ENCODE measurements around the gene GPR153. TPM values are rescaled to one million over a fixed set of nuclear protein-coding genes. Genes with fewer than 3 reads are reported as not detected.
"Not testable (repeated sequence)": the region's sequence is repeated elsewhere in the genome, so short reads cannot be mapped to it uniquely, and the experiment has no call there.

The GPR153 gene
- total and polyA plus RNA-seq, 7 donors, result 0.49 to 3.5 (median 2.2) TPM

DNA sequence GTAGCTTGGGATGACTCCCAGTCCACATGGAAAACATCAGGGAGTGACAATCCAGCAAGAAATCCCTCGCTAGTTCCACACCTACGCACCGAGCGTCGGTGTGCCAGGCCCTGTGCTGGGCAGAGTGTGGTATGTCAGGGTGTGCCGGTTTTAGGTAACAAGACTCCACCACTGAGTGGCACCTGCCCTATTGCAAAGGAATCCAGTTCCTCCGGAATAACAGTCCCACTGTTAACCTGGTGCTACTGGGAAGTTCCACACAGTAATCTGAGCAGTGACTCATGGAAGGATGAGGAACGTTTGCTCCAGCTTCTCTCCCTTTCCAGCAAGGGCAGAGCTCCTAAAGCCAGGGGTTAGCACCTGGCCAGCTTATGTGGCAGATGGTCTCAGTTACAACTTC lies 40.7 kb downstream of the GPR153 start:
- TF ChIP-seq, protein P1, sequence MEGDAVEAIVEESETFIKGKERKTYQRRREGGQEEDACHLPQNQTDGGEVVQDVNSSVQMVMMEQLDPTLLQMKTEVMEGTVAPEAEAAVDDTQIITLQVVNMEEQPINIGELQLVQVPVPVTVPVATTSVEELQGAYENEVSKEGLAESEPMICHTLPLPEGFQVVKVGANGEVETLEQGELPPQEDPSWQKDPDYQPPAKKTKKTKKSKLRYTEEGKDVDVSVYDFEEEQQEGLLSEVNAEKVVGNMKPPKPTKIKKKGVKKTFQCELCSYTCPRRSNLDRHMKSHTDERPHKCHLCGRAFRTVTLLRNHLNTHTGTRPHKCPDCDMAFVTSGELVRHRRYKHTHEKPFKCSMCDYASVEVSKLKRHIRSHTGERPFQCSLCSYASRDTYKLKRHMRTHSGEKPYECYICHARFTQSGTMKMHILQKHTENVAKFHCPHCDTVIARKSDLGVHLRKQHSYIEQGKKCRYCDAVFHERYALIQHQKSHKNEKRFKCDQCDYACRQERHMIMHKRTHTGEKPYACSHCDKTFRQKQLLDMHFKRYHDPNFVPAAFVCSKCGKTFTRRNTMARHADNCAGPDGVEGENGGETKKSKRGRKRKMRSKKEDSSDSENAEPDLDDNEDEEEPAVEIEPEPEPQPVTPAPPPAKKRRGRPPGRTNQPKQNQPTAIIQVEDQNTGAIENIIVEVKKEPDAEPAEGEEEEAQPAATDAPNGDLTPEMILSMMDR (IDR thresholded peaks at IDR 0.05), result no peak
- peaks cover 14% of the 10 kb centered on the region for H3K4me1 ChIP-seq
- H3K9me3 ChIP-seq, result no peaks in the 10 kb centered on the region
- 41 to 67% (median 51%) methylated on average over 8 of the region's 8 CpGs for WGBS, 3 donors
- DNase-seq (no peak), ATAC-seq (peak; percentile 77 to 86 (median 82))
- H3K4me3 ChIP-seq, result no peak overlapping the region
- H3K27me3 ChIP-seq (ENCODE audit: insufficient read depth in 3 of 3, low read length in 2 of 3), result no peaks in the 10 kb centered on the region
- peaks cover 0 to 57% of the 10 kb centered on the region in 2 donors for H3K36me3 ChIP-seq (ENCODE audit: insufficient read depth in 1 of 2, low read depth in 1 of 2)
- peak overlapping the region; percentile 27 for H3K27ac ChIP-seq
- intact Hi-C loops (cut with DNase I), result no loop called here

DNA sequence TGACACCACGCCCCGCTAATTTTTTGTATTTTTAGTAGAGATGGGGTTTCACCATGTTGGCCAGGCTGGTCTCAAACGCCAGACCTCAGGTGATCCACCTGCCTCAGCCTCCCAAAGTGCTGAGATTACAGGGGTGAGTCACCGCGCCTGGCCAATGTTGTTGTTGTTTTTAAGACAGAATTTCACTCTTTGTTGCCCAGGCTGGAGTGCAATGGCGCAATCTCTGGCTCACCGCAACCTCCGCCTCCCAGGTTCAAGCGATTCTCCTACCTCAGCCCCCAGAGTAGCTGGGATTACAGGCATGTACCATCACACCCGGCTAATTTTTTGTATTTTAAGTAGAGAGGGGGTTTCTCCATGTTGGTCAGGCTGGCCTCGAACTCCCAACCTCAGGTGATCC lies 41.3 kb downstream of the GPR153 start:
- 86 to 93% (median 92%) methylated on average over 11 of the region's 11 CpGs for WGBS, 3 donors
- H3K9me3 ChIP-seq; intact Hi-C loops (cut with DNase I); H3K27me3 ChIP-seq (ENCODE audit: insufficient read depth in 3 of 3, low read length in 2 of 3); H3K27ac ChIP-seq; H3K4me3 ChIP-seq; DNase-seq; ATAC-seq: not testable (repeated sequence)
- H3K4me1 ChIP-seq, result peaks cover 14% of the 10 kb centered on the region
- peaks cover 0 to 51% of the 10 kb centered on the region in 2 donors for H3K36me3 ChIP-seq (ENCODE audit: insufficient read depth in 1 of 2, low read depth in 1 of 2)

DNA sequence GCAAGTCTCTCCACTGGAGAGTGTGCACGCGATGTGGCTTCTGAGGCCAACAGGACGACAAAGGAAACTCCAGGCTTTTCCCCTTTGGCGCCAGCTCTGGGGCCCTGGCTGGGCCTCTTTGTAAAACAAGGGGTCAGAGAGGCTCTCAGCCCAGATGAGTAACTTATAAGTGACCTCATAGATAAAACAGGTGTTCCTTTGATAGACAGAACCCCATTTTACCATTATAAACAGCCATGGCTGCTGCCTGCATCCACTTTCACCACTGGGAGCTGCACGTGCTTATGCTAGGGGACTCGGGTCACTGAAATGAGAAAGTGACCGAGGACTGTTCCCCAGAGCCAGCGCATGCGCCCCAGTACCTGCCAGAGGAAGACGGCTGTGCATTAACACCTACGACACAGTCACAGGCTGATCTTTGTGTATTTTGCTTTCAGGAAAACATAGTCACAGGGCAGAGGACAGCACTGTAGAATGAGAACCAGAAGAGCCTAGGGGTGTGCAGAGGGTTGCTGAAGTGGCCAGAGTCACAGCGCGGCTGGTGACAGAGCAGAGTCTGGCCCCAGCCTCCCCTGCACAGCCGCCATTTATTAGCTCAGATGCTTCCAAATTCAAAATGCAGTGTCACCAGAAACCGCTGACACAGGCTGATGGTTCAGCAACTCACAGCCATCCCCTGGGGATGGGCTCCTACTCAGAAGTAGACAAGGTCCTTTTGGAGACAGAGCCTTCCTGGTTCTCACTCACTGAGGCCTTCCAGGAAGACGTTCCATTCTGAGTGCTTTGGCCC lies 42.3 kb downstream of the GPR153 start:
- Histone ChIP-seq H3K4me1 (peaks cover 14% of the 10 kb centered on the region), H3K27ac (no peak overlapping the region), H3K9me3 (no peaks in the 10 kb centered on the region), H3K4me3 (no peak overlapping the region), H3K36me3 (ENCODE audit: insufficient read depth in 1 of 2, low read depth in 1 of 2) (peaks cover 0 to 41% of the 10 kb centered on the region in 2 donors), H3K27me3 (ENCODE audit: insufficient read depth in 3 of 3, low read length in 2 of 3) (no peaks in the 10 kb centered on the region)
- intact Hi-C loops (cut with DNase I), result no loop called here
- TF ChIP-seq, protein P1 (IDR thresholded peaks at IDR 0.05), result no peak
- DNase-seq, result no peak
- ATAC-seq, result no peak
- WGBS, 3 donors, result 81 to 85% (median 83%) methylated on average over 16 of the region's 16 CpGs

DNA sequence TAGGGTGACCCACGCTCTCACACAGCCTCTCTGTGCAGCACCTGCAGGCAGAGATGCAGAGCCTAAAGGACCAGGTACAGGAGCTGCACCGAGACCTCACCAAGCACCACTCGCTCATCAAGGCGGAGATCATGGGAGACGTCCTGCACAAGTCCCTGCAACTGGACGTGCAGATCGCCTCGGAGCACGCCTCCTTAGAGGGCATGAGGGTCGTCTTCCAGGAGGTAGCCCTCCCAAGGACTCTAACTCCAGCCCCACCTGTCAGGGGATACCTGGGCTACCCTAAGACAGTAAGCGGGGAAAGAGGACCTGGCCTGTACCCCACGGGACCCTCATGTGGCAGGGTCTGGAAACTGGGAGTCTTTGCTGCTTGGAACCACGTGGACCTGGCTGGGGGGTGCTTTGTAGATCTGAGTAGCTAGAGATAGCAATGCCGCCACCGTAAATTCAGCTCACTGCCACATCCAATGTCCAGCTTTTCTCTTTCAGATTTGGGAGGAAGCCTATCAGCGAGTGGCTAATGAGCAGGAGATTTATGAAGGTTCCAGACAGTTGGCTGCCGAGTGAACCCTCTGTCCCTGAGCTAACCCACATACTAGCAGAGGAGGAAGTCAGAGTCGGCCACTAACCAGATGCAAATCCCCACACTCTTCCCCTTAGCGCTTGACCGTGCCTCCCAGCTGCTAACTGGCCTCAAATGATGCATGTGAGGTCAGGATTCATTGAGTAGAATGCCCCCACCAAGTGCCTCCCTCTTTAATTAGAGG lies 48.5 kb downstream of the GPR153 start:
- WGBS, 3 donors, result 76 to 83% (median 79%) methylated on average over 20 of the region's 20 CpGs
- DNase-seq (no peak), ATAC-seq (no peak)
- Histone ChIP-seq H3K27me3 (ENCODE audit: insufficient read depth in 3 of 3, low read length in 2 of 3) (no peaks in the 10 kb centered on the region), H3K27ac (no peak overlapping the region), H3K9me3 (no peaks in the 10 kb centered on the region), H3K4me1 (peaks cover 7% of the 10 kb centered on the region), H3K36me3 (ENCODE audit: insufficient read depth in 1 of 2, low read depth in 1 of 2) (peaks cover 0 to 29% of the 10 kb centered on the region in 2 donors), H3K4me3 (no peak overlapping the region)
- intact Hi-C loops (cut with DNase I), result no loop called here
- TF ChIP-seq, protein P1 (IDR thresholded peaks at IDR 0.05), result no peak

DNA sequence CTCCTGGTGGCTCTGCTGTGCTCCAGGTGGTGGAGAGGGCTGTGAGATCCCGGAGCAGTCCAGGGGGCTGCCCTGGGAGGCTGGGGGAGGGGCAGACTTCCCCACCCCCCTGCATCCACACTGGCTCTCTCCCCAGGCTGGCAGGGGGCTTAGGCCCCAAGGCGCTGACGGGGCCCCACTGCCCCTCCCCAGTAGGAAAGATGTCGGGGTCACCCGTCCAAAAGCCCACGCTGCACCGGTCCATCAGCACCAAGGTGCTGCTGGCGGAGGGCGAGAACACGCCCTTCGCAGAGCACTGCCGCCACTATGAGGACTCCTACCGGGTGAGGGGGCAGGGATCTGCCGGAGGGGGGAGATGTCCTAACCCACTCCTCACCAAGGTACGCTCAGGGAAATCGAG lies 49.2 kb downstream of the GPR153 start:
- no peaks in the 10 kb centered on the region for H3K9me3 ChIP-seq
- no peak overlapping the region for H3K4me3 ChIP-seq
- TF ChIP-seq, protein P1 (IDR thresholded peaks at IDR 0.05), result no peak
- H3K36me3 ChIP-seq (ENCODE audit: insufficient read depth in 1 of 2, low read depth in 1 of 2), result peaks cover 0 to 25% of the 10 kb centered on the region in 2 donors
- no peak for DNase-seq
- 84 to 88% (median 87%) methylated on average over 16 of the region's 16 CpGs for whole genome bisulfite sequencing, 3 donors
- no peak overlapping the region for H3K27ac ChIP-seq
- no peaks in the 10 kb centered on the region for H3K27me3 ChIP-seq (ENCODE audit: insufficient read depth in 3 of 3, low read length in 2 of 3)
- intact Hi-C loops (cut with DNase I), result no loop called here
- no peak for ATAC-seq
- H3K4me1 ChIP-seq, result peaks cover 9% of the 10 kb centered on the region

Measured in psoas muscle (tissue), 8 donors.